Tibial artery (tissue), 4 donors: ENCODE measurements around the gene VTCN1.

Experiments used
- DNase-seq, 2 donors: peaks; one replicate each; pipeline ENCODE4 v3.0.0-alpha.2; 2019
- H3K27ac ChIP-seq, 2 donors: fragments of 200-600 bp; sonication (generic) in 1 of 2; 1 replicate in 1 of 2; 2 replicates in 1 of 2; pipeline ENCODE4 v1.5.1; 2018 to 2019; ENCODE audit warnings: mild to moderate bottlenecking in 1 of 2
- H3K27me3 ChIP-seq, 2 donors: fragments of 200-600 bp; sonication (generic) in 1 of 2; one replicate each; pipeline versions ENCODE4 v1.5.1 to v1.6.0; 2016 to 2019
- H3K36me3 ChIP-seq, 3 donors: fragments of 200-600 bp; sonication (generic) in 2 of 3; one replicate each; pipeline ENCODE4 v1.5.1; 2016 to 2019; ENCODE audit warnings: mild to moderate bottlenecking in 2 of 3
- H3K4me1 ChIP-seq, 4 donors: fragments of 200-600 bp; sonication (generic) in 2 of 4; 1 replicate in 3 of 4; 2 replicates in 1 of 4; pipeline ENCODE4 v1.5.1; 2016 to 2019
- H3K4me3 ChIP-seq, 2 donors: fragments of 200-600 bp; sonication (generic) in 1 of 2; 1 replicate in 1 of 2; 2 replicates in 1 of 2; pipeline ENCODE4 v1.5.1; 2018 to 2019; ENCODE audit warnings: mild to moderate bottlenecking in 2 of 2
- H3K9me3 ChIP-seq, 3 donors: fragments of 200-600 bp; sonication (generic) in 1 of 3; one replicate each; pipeline ENCODE4 v1.5.1; 2016 to 2019
- intact Hi-C: fragments of 100-400 bp; cut with DNase I; formaldehyde crosslinking; loops from one replicate; pipeline ENCODE4 v1.15.0; 2023; ENCODE audit warnings: low total_unique reads
- TF ChIP-seq, protein P1 (sequence below), 2 experiments: fragments of 200-600 bp in 1 of 2; fragments of 450-650 bp in 1 of 2; IDR thresholded peaks; one replicate each; pipeline ENCODE4 v1.5.1; 2017 to 2019; ENCODE audit warnings: antibody characterized with exemption in 2 of 2, mild to moderate bottlenecking in 1 of 2, moderate library complexity in 1 of 2

VTCN1 gene

DNA sequence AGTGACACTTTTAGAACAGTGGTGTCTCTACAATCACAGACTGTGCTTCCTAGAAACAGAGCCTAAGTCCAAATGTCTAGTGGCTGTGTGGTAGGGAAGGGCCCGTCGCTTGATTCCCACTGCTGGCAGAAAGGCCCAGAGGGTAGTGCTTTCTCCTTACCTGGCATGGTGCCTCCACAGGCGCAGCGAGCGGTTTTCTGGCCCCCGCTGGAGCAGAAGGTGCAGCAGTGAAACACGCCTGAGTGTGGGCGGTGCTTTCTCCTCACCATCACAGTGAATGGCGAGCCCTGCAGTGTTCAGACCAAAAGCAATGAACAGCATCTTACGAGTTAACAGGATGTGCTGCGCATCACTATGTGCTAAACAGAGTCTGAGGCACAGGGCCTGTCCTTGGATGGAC lies 97.5 kb downstream of the VTCN1 start:
- Histone ChIP-seq H3K9me3 (no peaks in the 10 kb centered on the region), H3K4me1 (peaks cover 0 to 5% (median 0%) of the 10 kb centered on the region in 4 donors), H3K27me3 (no peaks in the 10 kb centered on the region), H3K4me3 (no peak overlapping the region), H3K27ac (no peak overlapping the region), H3K36me3 (peaks cover 20 to 67% (median 61%) of the 10 kb centered on the region in 3 donors)
- intact Hi-C loops = no loop called here
- TF ChIP-seq, protein P1, sequence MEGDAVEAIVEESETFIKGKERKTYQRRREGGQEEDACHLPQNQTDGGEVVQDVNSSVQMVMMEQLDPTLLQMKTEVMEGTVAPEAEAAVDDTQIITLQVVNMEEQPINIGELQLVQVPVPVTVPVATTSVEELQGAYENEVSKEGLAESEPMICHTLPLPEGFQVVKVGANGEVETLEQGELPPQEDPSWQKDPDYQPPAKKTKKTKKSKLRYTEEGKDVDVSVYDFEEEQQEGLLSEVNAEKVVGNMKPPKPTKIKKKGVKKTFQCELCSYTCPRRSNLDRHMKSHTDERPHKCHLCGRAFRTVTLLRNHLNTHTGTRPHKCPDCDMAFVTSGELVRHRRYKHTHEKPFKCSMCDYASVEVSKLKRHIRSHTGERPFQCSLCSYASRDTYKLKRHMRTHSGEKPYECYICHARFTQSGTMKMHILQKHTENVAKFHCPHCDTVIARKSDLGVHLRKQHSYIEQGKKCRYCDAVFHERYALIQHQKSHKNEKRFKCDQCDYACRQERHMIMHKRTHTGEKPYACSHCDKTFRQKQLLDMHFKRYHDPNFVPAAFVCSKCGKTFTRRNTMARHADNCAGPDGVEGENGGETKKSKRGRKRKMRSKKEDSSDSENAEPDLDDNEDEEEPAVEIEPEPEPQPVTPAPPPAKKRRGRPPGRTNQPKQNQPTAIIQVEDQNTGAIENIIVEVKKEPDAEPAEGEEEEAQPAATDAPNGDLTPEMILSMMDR (IDR thresholded peaks at IDR 0.05) = no peak
- DNase-seq = no peak

DNA sequence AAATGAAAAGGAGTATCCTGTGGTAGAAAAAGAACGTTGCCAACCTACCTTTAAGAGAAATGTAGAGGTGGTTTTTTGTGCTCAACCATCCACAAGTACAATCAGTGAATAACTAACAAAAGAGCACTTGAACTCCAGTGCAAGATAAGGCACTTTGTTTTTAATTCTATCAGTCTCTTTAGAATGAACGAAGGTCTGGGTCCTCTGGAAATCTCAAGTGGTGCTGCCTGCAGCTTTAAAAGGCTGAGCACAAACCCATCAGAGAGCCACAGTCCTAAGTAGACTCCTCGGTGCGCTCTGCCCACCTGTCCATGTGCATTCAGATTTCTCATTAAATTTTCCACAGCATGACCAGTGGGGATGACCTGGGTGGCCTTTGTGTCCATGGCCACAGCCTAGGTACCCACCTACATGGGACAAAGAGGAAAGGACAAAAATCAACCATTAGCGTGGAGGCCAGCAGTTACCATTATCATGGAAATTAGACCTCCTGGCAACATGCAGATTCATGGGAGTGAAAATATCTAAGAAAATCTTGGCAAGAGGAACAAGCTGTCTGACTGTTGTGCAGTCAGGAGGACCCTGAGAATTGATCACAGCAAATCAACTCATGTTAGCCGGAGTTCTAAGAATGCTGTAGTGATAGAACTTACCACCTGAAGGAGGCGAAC lies 98.5 kb downstream of the VTCN1 start:
- Histone ChIP-seq H3K4me3 (no peak overlapping the region), H3K27me3 (no peaks in the 10 kb centered on the region), H3K9me3 (no peaks in the 10 kb centered on the region), H3K4me1 (no peaks in the 10 kb centered on the region), H3K36me3 (peaks cover 20 to 70% (median 64%) of the 10 kb centered on the region in 3 donors), H3K27ac (no peak overlapping the region)
- no peak for DNase-seq
- intact Hi-C loops = no loop called here
- TF ChIP-seq, protein P1 (IDR thresholded peaks at IDR 0.05) = no peak

DNA sequence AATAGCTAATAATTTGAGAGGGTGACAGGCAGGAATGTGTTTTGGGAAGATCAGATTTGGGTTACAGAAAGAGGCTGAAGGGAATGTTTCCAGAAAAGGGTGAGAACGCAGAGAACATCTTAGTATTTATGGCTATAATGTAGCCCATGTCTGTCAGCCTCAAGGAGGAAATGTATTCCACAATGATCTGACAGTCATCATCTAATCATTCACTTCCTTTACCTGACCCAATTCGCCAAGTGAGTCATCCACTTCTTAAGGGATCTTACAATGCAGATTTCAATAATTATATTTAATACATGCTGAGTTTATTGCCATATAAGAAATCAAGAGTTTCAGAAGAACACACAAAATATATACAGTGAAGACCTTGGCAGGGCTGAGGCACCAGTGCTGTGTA lies 100.0 kb downstream of the VTCN1 start:
- no peaks in the 10 kb centered on the region for H3K9me3 ChIP-seq
- TF ChIP-seq, protein P1 (IDR thresholded peaks at IDR 0.05) = no peak
- no peaks in the 10 kb centered on the region for H3K4me1 ChIP-seq
- peaks cover 20 to 65% (median 52%) of the 10 kb centered on the region in 3 donors for H3K36me3 ChIP-seq
- H3K27me3 ChIP-seq = no peaks in the 10 kb centered on the region
- DNase-seq = no peak
- H3K27ac ChIP-seq = no peak overlapping the region
- no peak overlapping the region for H3K4me3 ChIP-seq
- intact Hi-C loops = no loop called here

DNA sequence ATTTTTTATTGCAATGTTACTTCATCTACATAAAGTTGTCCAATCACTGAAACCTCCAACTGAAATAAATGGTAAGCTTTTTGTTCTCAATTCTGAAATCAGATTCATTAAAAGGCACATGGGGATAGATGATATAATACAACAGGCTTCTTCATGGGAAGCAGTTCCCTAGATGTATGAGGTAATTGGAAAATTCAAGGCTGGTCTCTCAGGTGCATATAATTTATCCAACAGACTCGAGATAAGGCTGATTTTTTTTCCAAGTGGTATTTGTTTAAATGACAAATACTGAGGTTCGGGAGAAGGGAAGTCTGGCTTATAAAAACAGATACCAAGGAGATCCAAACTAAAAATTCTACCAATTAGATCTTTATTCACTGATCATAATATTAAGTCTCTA lies 103.4 kb downstream of the VTCN1 start:
- no peak for DNase-seq
- H3K36me3 ChIP-seq = peaks cover 26 to 55% (median 31%) of the 10 kb centered on the region in 3 donors

DNA sequence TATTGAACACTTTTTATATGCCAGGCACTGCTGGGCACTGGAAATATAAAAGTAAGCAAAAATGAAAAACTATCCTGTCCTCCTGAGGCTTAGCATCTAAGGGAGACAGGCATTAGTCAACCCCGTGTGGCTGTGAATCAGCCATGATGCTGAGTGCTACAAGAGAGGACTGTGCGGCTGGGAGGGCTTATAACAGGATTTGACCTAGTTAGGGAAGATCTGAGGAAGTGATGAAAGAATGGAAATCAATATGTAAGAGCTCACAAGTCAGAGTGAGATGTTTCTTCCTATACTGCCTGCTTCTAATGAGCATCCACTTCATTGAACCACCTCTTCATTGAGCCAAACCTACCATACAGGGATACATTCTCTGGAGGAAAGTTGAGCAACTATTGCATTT lies 104.2 kb downstream of the VTCN1 start:
- Histone ChIP-seq H3K4me1 (no peaks in the 10 kb centered on the region), H3K9me3 (no peaks in the 10 kb centered on the region), H3K27ac (no peak overlapping the region), H3K4me3 (no peak overlapping the region), H3K36me3 (peaks cover 24 to 55% (median 32%) of the 10 kb centered on the region in 3 donors), H3K27me3 (no peaks in the 10 kb centered on the region)
- TF ChIP-seq, protein P1 (IDR thresholded peaks at IDR 0.05) = no peak
- intact Hi-C loops = no loop called here
- no peak for DNase-seq

More for the DNA sequence above, 103.4 kb downstream of the VTCN1 start:
- Histone ChIP-seq H3K4me3 (no peak overlapping the region), H3K27ac (no peak overlapping the region), H3K4me1 (no peaks in the 10 kb centered on the region), H3K9me3 (no peaks in the 10 kb centered on the region), H3K27me3 (no peaks in the 10 kb centered on the region)
- TF ChIP-seq, protein P1 (IDR thresholded peaks at IDR 0.05) = no peak
- intact Hi-C loops = no loop called here
